Measurements from ENCODE around the gene AKAIN1.

Gene AKAIN1

GRCh38 chr18:5110266-5110665 is 86.8 kb downstream of the AKAIN1 start:
- no peak overlapping the region for H3K4me3 ChIP-seq (ENCODE audit: low read length)
- H3K9me3 ChIP-seq (ENCODE audit: control insufficient read depth, low read length): no peaks in the 10 kb centered on the region
- H3K36me3 ChIP-seq (ENCODE audit: control insufficient read depth, insufficient read depth, low read length): no peaks in the 10 kb centered on the region
- no peaks in the 10 kb centered on the region for H3K4me1 ChIP-seq (ENCODE audit: control insufficient read depth, insufficient read depth, low read length)
- H3K9ac ChIP-seq (ENCODE audit: low read length): no peak overlapping the region
- H3K27me3 ChIP-seq (ENCODE audit: control insufficient read depth, insufficient read depth, low read length): no peaks in the 10 kb centered on the region

- H3K27me3 ChIP-seq (ENCODE audit: control insufficient read depth, insufficient read depth, low read length): no peaks in the 10 kb centered on the region
These were observed 89.1 kb downstream of the AKAIN1 start for GRCh38 chr18:5107988-5108387.

GRCh38 chr18:5106730-5107129 is 90.3 kb downstream of the AKAIN1 start:
- Histone ChIP-seq H3K4me1 (ENCODE audit: control insufficient read depth, insufficient read depth, low read length) (no peaks in the 10 kb centered on the region), H3K4me3 (ENCODE audit: low read length) (no peak overlapping the region), H3K9me3 (ENCODE audit: control insufficient read depth, low read length) (no peaks in the 10 kb centered on the region), H3K36me3 (ENCODE audit: control insufficient read depth, insufficient read depth, low read length) (no peaks in the 10 kb centered on the region), H3K9ac (ENCODE audit: low read length) (no peak overlapping the region), H3K27me3 (ENCODE audit: control insufficient read depth, insufficient read depth, low read length) (no peaks in the 10 kb centered on the region)

More at GRCh38 chr18:5107988-5108387, 89.1 kb downstream of the AKAIN1 start:
- H3K9ac ChIP-seq (ENCODE audit: low read length): no peak overlapping the region
- H3K9me3 ChIP-seq (ENCODE audit: control insufficient read depth, low read length): no peaks in the 10 kb centered on the region
- no peak overlapping the region for H3K4me3 ChIP-seq (ENCODE audit: low read length)
- H3K4me1 ChIP-seq (ENCODE audit: control insufficient read depth, insufficient read depth, low read length): no peaks in the 10 kb centered on the region
- H3K36me3 ChIP-seq (ENCODE audit: control insufficient read depth, insufficient read depth, low read length): no peaks in the 10 kb centered on the region

GRCh38 chr18:5104246-5104645 is 92.8 kb downstream of the AKAIN1 start:
- Histone ChIP-seq H3K27me3 (ENCODE audit: control insufficient read depth, insufficient read depth, low read length) (no peaks in the 10 kb centered on the region), H3K4me1 (ENCODE audit: control insufficient read depth, insufficient read depth, low read length) (no peaks in the 10 kb centered on the region), H3K4me3 (ENCODE audit: low read length) (no peak overlapping the region), H3K9ac (ENCODE audit: low read length) (no peak overlapping the region), H3K36me3 (ENCODE audit: control insufficient read depth, insufficient read depth, low read length) (no peaks in the 10 kb centered on the region), H3K9me3 (ENCODE audit: control insufficient read depth, low read length) (no peaks in the 10 kb centered on the region)

GRCh38 chr18:5103693-5104092 is 93.4 kb downstream of the AKAIN1 start:
- Histone ChIP-seq H3K9ac (ENCODE audit: low read length) (no peak overlapping the region), H3K4me1 (ENCODE audit: control insufficient read depth, insufficient read depth, low read length) (no peaks in the 10 kb centered on the region), H3K9me3 (ENCODE audit: control insufficient read depth, low read length) (no peaks in the 10 kb centered on the region), H3K36me3 (ENCODE audit: control insufficient read depth, insufficient read depth, low read length) (no peaks in the 10 kb centered on the region), H3K27me3 (ENCODE audit: control insufficient read depth, insufficient read depth, low read length) (no peaks in the 10 kb centered on the region), H3K4me3 (ENCODE audit: low read length) (no peak overlapping the region)

GRCh38 chr18:5103286-5103685 is 93.8 kb downstream of the AKAIN1 start:
- no peaks in the 10 kb centered on the region for H3K4me1 ChIP-seq (ENCODE audit: control insufficient read depth, insufficient read depth, low read length)
- H3K9ac ChIP-seq (ENCODE audit: low read length): no peak overlapping the region
- H3K36me3 ChIP-seq (ENCODE audit: control insufficient read depth, insufficient read depth, low read length): no peaks in the 10 kb centered on the region
- no peaks in the 10 kb centered on the region for H3K27me3 ChIP-seq (ENCODE audit: control insufficient read depth, insufficient read depth, low read length)
- H3K9me3 ChIP-seq (ENCODE audit: control insufficient read depth, low read length): no peaks in the 10 kb centered on the region
- no peak overlapping the region for H3K4me3 ChIP-seq (ENCODE audit: low read length)

GRCh38 chr18:5097116-5097703 is 99.8 kb downstream of the AKAIN1 start:
- no peak overlapping the region for H3K9ac ChIP-seq (ENCODE audit: low read length)

GRCh38 chr18:5095239-5095638 is 101.8 kb downstream of the AKAIN1 start:
- Histone ChIP-seq H3K9ac (ENCODE audit: low read length) (no peak overlapping the region), H3K9me3 (ENCODE audit: control insufficient read depth, low read length) (no peaks in the 10 kb centered on the region), H3K4me1 (ENCODE audit: control insufficient read depth, insufficient read depth, low read length) (no peaks in the 10 kb centered on the region), H3K36me3 (ENCODE audit: control insufficient read depth, insufficient read depth, low read length) (no peaks in the 10 kb centered on the region), H3K4me3 (ENCODE audit: low read length) (no peak overlapping the region), H3K27me3 (ENCODE audit: control insufficient read depth, insufficient read depth, low read length) (no peaks in the 10 kb centered on the region)

More at GRCh38 chr18:5097116-5097703, 99.8 kb downstream of the AKAIN1 start:
- Histone ChIP-seq H3K4me1 (ENCODE audit: control insufficient read depth, insufficient read depth, low read length) (no peaks in the 10 kb centered on the region), H3K36me3 (ENCODE audit: control insufficient read depth, insufficient read depth, low read length) (no peaks in the 10 kb centered on the region), H3K27me3 (ENCODE audit: control insufficient read depth, insufficient read depth, low read length) (no peaks in the 10 kb centered on the region), H3K9me3 (ENCODE audit: control insufficient read depth, low read length) (no peaks in the 10 kb centered on the region), H3K4me3 (ENCODE audit: low read length) (no peak overlapping the region)

GRCh38 chr18:5093902-5094301 is 103.2 kb downstream of the AKAIN1 start:
- no peaks in the 10 kb centered on the region for H3K36me3 ChIP-seq (ENCODE audit: control insufficient read depth, insufficient read depth, low read length)
- no peaks in the 10 kb centered on the region for H3K9me3 ChIP-seq (ENCODE audit: control insufficient read depth, low read length)
- no peak overlapping the region for H3K9ac ChIP-seq (ENCODE audit: low read length)
- H3K4me3 ChIP-seq (ENCODE audit: low read length): no peak overlapping the region
- no peaks in the 10 kb centered on the region for H3K4me1 ChIP-seq (ENCODE audit: control insufficient read depth, insufficient read depth, low read length)
- no peaks in the 10 kb centered on the region for H3K27me3 ChIP-seq (ENCODE audit: control insufficient read depth, insufficient read depth, low read length)

Data from mucosa of stomach (tissue), 1 donor.